H1 (cell line): ENCODE data around the gene VGLL3. TPM values are rescaled to one million over a fixed set of nuclear protein-coding genes. Genes with fewer than 3 reads are reported as not detected.

Experiments used
- BCL11A ChIP-seq, 2 experiments: IDR thresholded peaks; one replicate each; pipeline ENCODE4 v1.6.1; 2011; ENCODE audit warnings: low read depth in 2 of 2, low read length in 2 of 2, mild to moderate bottlenecking in 2 of 2
- JUND ChIP-seq: IDR thresholded peaks from 2 replicates; pipeline ENCODE4 v1.6.1; 2011; ENCODE audit warnings: mild to moderate bottlenecking, improper control_type of control experiment, low read length
- PHF8 ChIP-seq: fragments of 200-600 bp; sonication (generic); conservative IDR thresholded peaks from 2 replicates; pipeline ENCODE4 v1.7.1; 2012; ENCODE audit warnings: low read depth, mild to moderate bottlenecking, inconsistent platforms, low read length, moderate library complexity
- RAD21 ChIP-seq, 2 experiments: IDR thresholded peaks in 1 of 2; conservative IDR thresholded peaks in 1 of 2; 2 replicates each; pipeline ENCODE4 v1.6.1; 2011; ENCODE audit warnings: low read depth in 2 of 2, low read length in 2 of 2, improper control_type of control experiment in 1 of 2, inconsistent platforms in 1 of 2, mild to moderate bottlenecking in 1 of 2, moderate library complexity in 1 of 2
- polyA plus RNA-seq, 7 experiments: library from polyadenylated mRNA; depleted of rRNA in 3 of 7; stranded (reverse) in 5 of 7; unstranded in 2 of 7; fragments of >200 nt in 5 of 7; fragments of 200-250 nt in 2 of 7; gene quantifications; 1 replicate in 5 of 7; 2 replicates in 1 of 7; 4 replicates in 1 of 7; pipeline versions ENCODE4 v1.2.1 to v1.2.3, GENCODE V29; 2011 to 2013; ENCODE audit warnings: missing spikeins in 2 of 7, mixed read lengths in 2 of 7
- total RNA-seq: library from RNA; stranded (reverse); fragmentation: NEBNext Ultra II Directional; extraction: Animal tissue kit (Norgen Biotek cat#: 25700); gene quantifications from 2 replicates; pipeline ENCODE4 v1.2.1, GENCODE V29; 2021

The VGLL3 gene
- total and polyA plus RNA-seq, 2 of the 8 experiments (the other 6 are each of a cell fraction or from before 2014, with no cell fraction given): 13.4 to 24.2 TPM

DNA sequence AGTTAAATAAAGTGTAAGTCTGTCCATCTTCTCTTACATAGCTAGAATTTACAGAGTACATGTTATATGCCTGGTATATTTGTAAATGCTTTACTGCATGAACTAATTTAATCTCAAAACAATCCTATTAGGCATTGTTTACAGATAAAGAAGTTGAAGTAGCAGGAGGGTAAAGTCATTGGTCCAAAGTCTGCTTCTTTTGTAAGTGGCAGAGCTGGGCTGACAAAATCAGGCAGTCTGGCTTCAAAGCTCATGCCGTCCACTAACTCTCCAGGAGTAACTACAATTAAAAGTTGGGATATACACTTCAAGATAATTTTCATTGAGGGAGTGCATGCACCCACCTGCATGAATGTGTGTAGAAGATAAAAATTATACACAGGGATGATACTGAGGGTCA, 27.3 kb downstream of the VGLL3 start (continued):
- TF ChIP-seq BCL11A (IDR thresholded peaks at IDR 0.05; ENCODE audit: low read depth in 2 of 2, low read length in 2 of 2) (no peak), PHF8 (no peak), RAD21 (IDR thresholded peaks at IDR 0.05 in 1 of 2, conservative IDR thresholded peaks at IDR 0.05 in 1 of 2; ENCODE audit: low read depth in 2 of 2, low read length in 2 of 2) (no peak), JUND (no peak)
